HG02885 (cell line): ENCODE measurements around the gene CCDC117.
"Not testable (repeated sequence)": the region's sequence is repeated elsewhere in the genome, so short reads cannot be mapped to it uniquely, and the experiment has no call there.

Source experiments
- ATAC-seq: cut with Tn5 transposase; IDR thresholded peaks from one replicate; pipeline ENCODE4 v1.9.1; 2021; ENCODE audit warnings: mild to moderate bottlenecking; ENCODE audit not compliant: unreplicated experiment, poor library complexity

CCDC117 gene, protein sequence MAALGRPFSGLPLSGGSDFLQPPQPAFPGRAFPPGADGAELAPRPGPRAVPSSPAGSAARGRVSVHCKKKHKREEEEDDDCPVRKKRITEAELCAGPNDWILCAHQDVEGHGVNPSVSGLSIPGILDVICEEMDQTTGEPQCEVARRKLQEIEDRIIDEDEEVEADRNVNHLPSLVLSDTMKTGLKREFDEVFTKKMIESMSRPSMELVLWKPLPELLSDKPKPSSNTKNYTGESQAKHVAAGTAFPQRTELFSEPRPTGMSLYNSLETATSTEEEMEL

DNA sequence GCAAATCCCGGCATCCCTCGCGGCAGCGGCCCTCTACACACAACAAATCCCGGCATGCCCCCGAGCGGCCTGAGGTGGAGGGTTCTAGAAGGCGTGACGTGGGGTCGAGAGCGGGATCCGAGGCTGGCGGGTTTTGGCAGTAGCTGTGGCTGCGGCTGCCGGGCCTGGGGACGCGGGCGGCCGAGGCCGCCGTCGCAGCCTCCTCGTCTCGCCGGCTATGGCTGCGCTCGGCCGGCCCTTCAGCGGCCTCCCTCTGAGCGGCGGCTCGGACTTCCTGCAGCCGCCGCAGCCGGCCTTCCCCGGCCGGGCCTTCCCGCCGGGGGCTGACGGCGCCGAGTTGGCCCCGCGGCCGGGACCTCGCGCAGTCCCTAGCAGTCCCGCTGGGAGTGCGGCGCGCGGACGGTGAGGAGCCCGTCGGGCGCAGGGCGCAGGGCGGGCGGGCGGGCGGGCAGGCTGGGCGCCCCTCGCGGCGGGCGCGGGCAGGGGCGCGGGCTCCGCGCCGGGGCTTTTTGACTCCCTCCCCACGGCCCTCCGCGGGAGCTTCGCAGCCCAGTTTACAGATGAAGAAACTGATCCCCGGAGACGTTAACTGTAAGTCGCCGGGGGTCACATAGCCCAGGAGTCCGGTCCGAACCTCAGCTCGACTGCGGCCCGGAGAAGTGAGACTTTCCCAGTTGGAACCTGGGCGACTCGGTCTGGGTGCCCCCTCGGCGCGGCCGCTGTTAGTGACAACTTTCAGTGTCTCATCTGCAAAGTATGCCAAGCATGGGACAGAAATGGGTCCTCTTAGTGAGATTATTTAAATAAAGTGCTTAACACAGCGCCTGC is at the start of gene CCDC117:
TSS of gene CCDC117 (plus strand) at position 63 of the 828 bp plus-strand sequence. CDS start at position 218, 155 bp downstream.
- ATAC-seq = peak; percentile 89

DNA sequence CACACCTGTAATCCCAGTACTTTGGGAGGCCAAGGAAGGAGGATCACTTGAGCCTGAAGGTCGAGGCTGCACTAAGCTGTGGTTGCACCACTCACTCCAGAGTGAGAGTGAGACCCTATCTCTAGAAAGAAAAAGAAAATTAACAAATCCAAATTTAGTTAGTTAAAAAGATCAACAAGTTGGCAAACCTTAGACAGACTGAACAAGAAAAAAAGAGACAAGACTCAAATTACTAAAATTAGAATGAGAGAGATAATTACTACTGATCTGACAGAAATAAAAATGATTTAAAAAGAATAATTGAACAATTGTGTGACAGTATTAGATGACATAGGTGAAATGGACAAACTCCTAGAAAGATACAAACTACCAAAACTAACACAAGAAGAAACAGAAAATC is 44.5 kb upstream of the CCDC117 start:
- no peak for ATAC-seq

DNA sequence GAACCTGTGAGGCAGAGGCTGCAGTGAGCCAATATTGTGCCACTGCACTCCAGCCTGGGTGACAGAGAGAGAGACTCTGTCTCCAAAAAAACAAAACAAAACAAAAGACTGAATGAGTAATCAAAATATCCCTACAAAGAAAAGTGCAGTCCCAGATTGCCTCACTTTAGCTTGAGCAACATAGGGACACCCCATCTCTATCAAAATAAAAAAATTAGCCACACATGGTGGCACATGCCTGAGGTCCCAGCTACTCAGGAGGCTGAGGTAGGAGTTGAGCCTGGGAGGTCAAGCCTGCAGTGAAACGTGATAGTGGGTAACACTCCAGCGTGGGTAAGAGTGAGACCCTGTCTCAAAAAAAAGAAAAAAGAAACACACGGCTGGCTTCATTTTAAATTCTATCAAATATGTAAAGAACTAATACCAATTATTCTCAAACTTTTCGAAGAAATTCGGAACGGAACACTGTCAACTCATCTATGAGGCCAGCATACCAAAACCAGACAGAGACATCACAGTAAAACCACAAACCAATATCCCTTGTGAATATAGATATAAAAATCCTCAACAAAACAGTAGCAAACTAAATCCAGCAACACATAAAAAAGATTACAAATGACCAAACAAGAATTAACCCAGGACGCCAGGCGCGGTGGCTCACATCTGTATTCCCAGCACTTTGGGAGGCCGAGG is 43.7 kb upstream of the CCDC117 start:
- ATAC-seq = no peak

DNA sequence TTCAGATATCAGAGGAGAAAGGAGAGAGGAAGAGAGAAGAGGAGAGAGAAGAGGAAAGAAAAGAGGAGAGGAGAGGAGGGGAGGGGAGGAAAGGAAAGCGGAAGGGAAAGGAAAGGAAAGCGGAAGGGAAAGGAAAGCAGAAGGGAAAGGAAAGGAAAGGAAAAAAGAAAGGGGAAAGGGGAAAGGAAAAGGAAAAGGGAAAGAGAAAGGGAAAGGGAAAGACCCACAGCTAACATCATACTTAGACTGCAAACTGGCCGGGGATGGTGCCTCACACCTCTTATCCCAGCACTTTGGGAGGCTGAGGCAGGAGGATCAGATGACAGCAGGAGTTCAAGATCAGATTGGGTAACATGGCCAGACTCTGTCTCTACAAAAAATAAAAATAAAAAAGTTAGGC is 42.3 kb upstream of the CCDC117 start:
- ATAC-seq = no peak

DNA sequence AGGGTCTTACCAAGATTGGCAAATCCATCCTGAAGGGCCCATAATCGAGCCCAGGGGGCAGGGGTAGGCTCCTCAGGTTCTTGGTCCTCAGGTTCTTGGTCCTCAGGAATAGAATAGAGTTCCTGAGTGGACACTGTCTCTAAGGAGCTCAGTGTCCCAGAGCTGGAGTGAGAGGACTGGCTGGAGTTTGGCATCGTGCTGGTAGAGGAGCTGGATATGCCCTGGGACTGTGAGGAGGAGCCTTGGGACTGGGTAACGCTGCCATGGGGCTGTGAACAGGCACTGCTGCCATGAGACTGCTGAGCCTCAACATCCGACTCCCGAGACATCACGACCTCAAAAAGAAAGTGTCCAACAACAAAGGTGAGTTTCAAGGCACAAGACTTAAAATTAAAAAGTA is 38.1 kb upstream of the CCDC117 start:
- no peak for ATAC-seq

DNA sequence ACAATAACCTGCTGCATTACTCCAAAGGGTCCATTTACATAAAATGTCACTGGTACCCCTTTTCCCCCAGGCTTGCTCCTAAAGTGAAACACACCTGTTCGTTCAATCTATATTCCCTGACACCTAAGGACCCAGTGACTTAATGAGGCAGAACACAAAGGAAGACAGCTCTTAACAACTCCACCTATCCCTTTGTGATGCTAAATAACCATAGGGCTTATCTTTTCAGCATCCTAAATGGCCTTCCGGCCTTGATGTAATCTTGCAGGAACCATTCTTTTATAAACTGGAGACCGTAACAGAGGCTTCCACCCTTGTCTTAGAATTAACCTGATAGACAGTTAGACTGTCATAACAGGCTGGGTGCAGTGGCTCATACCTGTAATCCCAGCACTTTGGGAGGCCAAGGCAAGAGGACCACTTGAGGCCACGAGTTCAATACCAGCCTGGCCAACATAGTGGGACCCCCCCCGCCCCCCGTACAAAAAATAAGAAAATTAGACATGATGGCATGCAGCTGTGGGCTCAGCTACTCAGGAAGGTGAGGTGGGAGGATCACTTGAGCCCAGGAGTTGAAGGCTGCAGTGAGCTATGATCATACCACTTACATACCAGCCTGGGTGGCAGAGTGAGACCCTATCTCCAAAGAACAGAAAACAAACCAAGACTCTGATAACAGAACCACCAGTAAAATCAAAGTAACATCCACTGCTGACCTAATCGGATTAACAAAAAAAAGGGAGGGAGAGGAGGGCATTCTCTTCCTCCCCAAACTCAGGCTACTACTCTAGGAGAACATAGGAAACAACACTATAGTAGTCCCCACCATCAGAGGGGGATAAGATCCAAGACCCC is 36.0 kb upstream of the CCDC117 start:
- ATAC-seq = no peak

DNA sequence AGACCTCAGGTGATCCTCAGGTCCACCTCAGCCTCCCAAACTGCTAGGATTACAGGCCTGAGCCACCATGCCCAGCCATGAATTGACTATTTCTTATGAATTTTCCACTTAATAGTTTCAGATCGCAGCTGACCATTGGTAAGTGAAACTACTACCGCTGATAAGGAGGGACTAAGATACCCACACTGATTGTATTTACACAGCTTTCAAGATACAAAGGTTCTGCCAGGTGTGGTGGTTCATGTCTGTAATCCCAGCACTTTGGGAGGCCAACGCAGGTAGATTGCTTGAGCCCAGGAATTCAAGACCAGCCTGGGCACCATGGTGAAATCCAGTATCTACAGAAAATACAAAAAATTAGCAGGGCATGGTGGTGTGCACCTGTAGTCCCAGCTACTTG is 34.8 kb upstream of the CCDC117 start:
- no peak for ATAC-seq

DNA sequence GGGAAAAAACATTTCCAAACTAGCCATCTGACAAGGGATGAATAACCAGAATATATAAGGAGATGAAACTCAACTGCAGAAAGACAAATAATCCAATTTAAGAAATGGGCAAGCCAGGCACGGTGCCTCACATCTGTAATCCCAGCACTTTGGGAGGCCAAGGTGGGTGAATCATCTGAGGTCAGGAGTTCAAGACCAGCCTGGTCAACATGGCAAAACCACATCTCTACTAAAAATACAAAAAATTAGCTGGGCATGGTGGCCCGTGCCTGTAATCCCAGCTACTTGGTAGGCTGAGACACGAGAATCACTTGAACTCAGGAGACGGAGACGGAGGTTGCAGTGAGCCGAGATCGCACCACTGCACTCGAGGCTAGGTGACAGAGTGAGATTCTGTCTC is 33.6 kb upstream of the CCDC117 start:
- not testable (repeated sequence) for ATAC-seq

DNA sequence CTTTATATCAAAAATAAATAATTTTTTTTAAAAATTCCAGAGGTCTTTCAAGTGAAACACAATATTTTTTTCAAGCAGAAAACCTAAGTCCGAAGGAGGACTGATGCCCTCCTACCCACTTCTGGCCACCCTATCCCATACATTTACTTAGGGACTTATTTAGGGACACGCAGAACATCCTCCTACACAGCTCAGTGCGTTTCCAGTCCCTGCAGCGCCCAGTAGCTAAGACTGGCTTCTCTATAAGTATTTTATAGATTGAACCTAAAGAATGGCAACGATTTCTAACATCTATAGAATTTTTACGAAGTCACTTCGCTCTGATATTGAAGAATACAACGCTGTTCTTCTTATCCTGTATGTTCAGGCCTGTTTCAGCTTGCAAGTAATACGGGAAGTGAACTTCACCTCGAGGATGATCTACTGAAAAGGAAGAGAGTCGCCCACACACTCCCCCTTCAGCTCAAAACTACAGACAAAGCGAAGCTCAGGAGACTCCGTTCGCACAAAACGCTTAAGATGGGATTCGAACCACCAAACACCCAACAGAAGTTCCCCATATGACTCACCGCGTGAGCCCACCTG is 31.2 kb upstream of the CCDC117 start:
- no peak for ATAC-seq

DNA sequence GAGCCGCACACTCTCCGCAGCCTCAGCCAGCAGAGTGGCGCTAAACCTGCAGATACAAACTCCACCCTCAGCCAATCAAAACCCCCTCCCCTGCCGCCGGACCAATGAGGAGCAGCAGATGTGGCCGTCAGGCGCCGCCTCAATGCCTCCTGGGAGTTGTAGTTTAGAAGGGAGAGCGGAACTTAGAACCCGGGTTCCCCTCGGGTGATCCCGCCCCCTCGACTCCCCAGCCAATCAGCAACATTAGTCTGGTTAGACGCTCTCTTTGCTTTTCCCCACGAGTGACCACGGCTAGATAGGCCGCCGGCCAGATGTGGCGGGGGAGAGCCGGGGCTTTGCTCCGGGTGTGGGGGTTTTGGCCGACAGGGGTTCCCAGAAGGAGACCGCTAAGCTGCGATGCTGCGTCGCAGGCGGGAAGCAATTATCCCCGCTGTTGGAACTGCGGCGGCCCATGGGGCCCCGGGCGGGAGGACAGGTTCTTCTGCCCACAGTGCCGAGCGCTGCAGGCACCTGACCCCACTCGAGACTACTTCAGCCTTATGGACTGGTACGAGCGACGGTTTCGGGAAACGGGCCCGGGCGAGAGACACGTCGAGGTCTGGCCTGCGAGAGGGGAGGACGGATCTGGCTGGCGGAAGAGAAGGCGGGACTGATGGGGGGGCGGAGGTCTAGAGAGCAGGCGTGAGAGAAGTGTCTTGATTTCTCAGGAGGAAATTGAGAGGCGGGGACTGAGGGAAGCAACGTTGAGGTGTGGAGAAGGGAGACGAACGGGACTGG is 30.5 kb upstream of the CCDC117 start, which contains the start of the genes CHEK2 and HSCB:
TSS of gene CHEK2 (minus strand) at position 36 of the 777 bp plus-strand sequence. CDS start 7,099 bp downstream, outside the sequence.
TSS of gene HSCB (plus strand) at position 255 of the 777 bp plus-strand sequence. CDS start at position 312, 57 bp downstream.
- ATAC-seq = peak; percentile 94

DNA sequence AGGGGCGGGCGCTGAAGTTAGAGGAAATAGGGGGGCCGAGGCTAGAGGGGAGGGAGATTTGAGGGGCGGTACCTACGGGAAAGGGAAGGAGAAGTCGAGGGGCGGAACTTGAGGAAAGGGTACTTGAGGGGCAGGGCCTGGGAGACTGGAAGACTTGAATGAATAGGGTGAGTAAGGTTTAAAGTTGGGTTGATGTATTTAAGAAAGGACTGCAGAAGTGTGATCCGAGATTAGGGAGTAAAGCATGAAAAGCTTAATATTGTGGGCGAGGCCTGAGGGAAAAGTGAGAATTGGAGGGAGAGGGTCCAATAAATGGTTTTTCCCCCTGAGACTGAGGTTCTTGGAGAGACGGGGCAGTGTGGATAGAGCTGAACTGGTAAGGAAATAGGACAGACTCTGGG is 29.9 kb upstream of the CCDC117 start:
- ATAC-seq = no peak

DNA sequence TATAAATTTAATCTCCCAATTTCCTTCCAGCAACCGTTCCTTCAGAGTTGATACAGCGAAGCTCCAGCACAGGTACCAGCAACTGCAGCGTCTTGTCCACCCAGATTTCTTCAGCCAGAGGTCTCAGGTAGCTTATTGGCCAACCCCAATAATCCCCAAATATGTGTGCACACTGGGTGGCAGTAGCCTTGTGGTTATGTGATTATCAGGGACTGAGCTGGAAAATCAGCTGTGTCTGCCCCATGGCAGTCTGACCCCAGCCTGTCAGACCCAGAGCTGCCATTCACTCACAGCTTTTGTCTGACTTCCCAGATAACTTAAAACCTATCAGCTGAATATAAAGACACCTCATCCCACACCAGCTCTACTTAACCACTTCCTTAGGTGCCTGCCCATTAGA is 28.6 kb upstream of the CCDC117 start:
- ATAC-seq = no peak

DNA sequence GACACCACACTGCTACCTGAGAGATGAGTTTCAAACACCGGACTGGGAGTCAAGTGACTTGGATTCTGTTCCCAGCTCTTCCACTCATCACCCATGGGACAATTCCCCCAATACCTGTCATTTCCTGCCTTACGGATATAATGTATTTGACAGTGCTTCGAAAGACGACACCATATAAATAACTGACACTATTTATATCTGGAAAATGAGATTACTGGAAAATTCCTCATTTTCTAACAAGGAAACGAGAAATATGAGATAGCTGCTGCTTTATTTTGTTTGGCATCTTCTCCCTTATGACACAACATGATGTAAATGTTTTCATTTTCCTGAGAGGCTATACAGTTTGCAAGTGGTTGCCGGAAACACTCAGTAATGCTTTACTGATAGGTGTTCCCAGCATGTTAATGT is 22.0 kb upstream of the CCDC117 start:
- no peak for ATAC-seq

DNA sequence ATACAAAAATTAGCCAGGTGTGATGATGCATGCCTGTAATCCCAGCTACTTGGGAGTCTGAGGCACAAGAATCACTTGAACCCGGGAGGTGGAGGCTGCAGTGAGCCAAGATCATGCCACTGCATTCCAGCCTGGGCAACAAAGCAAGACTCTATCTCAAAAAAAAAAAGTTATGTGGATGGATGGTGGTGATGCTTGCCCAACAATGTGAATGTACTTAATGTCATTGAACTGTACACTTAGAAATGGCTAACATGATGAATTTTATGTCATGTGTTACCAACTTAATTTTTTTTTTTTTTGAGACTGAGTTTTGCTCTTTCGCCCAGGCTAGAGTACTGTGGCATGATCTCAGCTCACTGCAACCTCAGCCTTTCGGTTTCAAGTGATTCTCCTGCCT is 18.0 kb upstream of the CCDC117 start:
- not testable (repeated sequence) for ATAC-seq

DNA sequence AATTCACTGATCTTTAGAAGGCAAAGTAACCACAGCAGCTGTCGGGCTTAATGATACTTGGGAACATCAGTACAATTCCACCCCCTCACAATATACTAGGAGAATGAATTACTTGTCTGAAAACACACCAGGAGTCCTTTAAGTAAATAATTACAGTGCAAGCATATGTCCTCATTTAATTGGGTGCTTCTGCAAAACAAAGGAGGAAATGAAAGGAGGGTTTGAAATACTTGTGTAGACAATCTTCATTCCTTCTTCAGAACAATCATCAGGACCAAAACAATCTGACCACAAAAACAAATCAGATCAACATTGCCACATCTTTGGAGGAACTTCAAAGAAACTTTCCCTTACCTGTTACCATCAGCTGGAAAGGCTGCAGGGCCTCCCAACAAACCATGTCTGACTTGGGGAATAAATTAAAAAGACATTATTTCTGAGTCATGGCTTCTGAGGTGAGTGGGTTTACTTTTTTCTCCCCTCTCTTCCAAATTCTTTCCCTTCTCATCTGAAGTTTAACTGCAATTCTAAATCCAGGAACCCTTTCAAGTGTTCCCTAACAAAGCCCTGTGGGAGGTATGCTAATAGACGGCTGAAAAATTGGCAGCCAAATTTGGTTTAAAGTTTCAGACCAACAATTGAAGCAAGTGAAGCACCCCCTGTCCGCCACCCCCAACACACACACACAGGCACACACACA is 12.5 kb upstream of the CCDC117 start:
- ATAC-seq = no peak

DNA sequence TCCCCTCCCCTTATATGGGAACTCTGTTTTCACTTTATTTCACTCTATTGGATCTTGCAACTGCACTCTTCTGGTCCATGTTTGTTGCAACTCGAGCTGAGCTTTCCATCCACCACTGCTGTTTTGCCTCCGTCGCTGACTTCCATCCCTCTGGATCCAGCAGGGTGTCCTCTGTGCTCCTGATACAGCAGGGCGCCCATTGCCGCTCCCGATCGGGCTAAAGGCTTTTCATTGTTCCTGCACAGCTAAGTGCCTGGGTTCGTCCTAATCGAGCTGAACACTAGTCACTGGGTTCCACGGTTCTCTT is 11.1 kb upstream of the CCDC117 start:
- ATAC-seq = no peak

DNA sequence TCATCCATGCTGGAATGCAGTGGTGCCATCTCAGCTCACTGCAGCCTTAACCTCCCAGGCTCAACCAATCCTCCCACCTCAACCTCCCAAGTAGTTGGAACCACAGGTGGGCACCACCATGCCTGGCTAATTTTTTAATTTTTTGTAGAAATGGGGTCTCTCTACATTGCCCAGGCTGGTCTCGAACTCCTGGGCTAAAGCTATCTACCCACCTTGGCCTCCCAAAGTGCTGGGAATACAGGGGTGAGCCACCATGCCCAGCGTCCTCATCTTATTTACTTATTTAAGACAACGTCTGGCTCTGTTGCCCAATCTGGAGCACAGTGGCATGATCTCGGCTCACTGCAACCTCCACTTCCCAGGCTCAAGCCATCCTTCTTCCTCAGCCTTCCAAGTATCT is 10.5 kb upstream of the CCDC117 start:
- not testable (repeated sequence) for ATAC-seq

DNA sequence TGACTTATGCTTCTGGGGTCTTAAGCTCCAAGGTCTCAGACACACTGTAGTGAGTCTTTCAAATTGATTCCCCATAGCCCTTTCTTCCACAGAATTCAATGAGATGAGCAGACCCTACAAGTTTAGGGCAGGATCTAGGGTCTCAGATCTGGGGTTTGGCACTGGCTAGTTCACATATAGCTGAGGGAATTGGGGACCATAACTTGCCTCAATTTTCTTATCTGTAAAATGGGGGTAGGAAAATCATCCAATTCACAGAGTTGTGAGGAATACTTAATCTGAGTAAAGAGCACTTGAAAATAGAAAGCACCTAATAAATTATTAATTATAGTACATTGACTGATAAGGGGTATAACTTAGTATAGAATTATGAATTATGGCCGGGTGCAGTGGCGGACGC is 5.9 kb upstream of the CCDC117 start:
- no peak for ATAC-seq
